K562 (cell line): ENCODE data around the gene TMEM135.

Source experiments
- BRD4 ChIP-seq: fragments of 200-600 bp; sonication (generic); IDR thresholded peaks from 2 replicates; pipeline ENCODE4 v1.6.1; 2017; ENCODE audit warnings: inconsistent platforms
- FOS ChIP-seq: IDR thresholded peaks from 3 replicates; pipeline ENCODE4 v1.6.1; 2011; ENCODE audit not compliant: insufficient read length; ENCODE audit errors: extremely low read depth
- MAFF ChIP-seq: IDR thresholded peaks from 2 replicates; pipeline ENCODE4 v1.6.1; 2012; ENCODE audit warnings: low read length, improper control_type of control experiment
- SP1 ChIP-seq: sonication (generic); formaldehyde crosslinking; IDR thresholded peaks from 2 replicates; pipeline ENCODE4 v1.8.1; 2022; ENCODE audit warnings: mild to moderate bottlenecking, missing genetic modification reagents
- ZKSCAN1 ChIP-seq: fragments of 150-350 bp; IDR thresholded peaks from 2 replicates; pipeline ENCODE4 v1.6.1; 2016; ENCODE audit warnings: low read depth, low read length
- ZNF431 ChIP-seq: sonication (generic); formaldehyde crosslinking; IDR thresholded peaks from 2 replicates; pipeline ENCODE4 v1.8.0; 2022; ENCODE audit warnings: mild to moderate bottlenecking, missing genetic modification reagents
- ZNF639 ChIP-seq, 2 experiments: fragments of 200-800 bp in 1 of 2; sonication (Bioruptor generic) in 1 of 2; sonication (generic) in 1 of 2; formaldehyde crosslinking in 1 of 2; IDR thresholded peaks in 1 of 2; conservative IDR thresholded peaks in 1 of 2; 2 replicates each; pipeline versions ENCODE4 v1.5.0 to v1.6.1; 2016 to 2020; ENCODE audit warnings: missing compliant biosample characterization in 1 of 2, missing genetic modification characterization in 1 of 2, missing genetic modification reagents in 1 of 2

GRCh38 chr11:87114093-87114492 is 76.4 kb downstream of the TMEM135 start:
- TF ChIP-seq ZKSCAN1, result no peak
- no peak for TF ChIP-seq SP1
- no peak for TF ChIP-seq FOS
- no peak for TF ChIP-seq ZNF431 (CRISPR knock-in tag)
- TF ChIP-seq MAFF, result no peak
- TF ChIP-seq ZNF639 (CRISPR knock-in tag; conservative IDR thresholded peaks at IDR 0.05 in 1 of 2, IDR thresholded peaks at IDR 0.05 in 1 of 2), result no peak
- no peak for TF ChIP-seq BRD4
